SKM-1 treated with dmso at 0.1 percent for 144 hours (cell line): ENCODE measurements around the gene CLDN22.

ENCODE experiments used
- DNase-seq: peaks from one replicate; lab custom pipeline; 2025; ENCODE audit not compliant: unreplicated experiment; lab: John Stamatoyannopoulos, UW

CLDN22 gene

GRCh38 chr4:183320211-183321059 lies at the start of gene CLDN22:
TSS of gene CLDN22 (minus strand) at chr4:183320276. CDS start at chr4:183320218, 58 bp downstream.
- no peak for DNase-seq

- no peak for DNase-seq
Measured at GRCh38 chr4:183369073-183369472, 49.0 kb upstream of the CLDN22 start.

GRCh38 chr4:183366206-183366835 lies 46.2 kb upstream of the CLDN22 start:
- DNase-seq = no peak

- DNase-seq = no peak
Measured at GRCh38 chr4:183364025-183364424, 43.9 kb upstream of the CLDN22 start.

- DNase-seq = no peak
Measured at GRCh38 chr4:183362916-183363542, 43.0 kb upstream of the CLDN22 start.

- DNase-seq = no peak
Measured at GRCh38 chr4:183362036-183362435, 42.0 kb upstream of the CLDN22 start.

GRCh38 chr4:183360161-183360919 lies 40.3 kb upstream of the CLDN22 start:
- no peak for DNase-seq

- no peak for DNase-seq
Measured at GRCh38 chr4:183358215-183358755, 38.2 kb upstream of the CLDN22 start.

- DNase-seq = no peak
Measured at GRCh38 chr4:183356931-183357675, 37.0 kb upstream of the CLDN22 start.

- no peak for DNase-seq
Measured at GRCh38 chr4:183356173-183356830, 36.2 kb upstream of the CLDN22 start.

GRCh38 chr4:183355405-183355804 lies 35.3 kb upstream of the CLDN22 start:
- no peak for DNase-seq

- DNase-seq = no peak
Measured at GRCh38 chr4:183354219-183354618, 34.1 kb upstream of the CLDN22 start.

GRCh38 chr4:183353557-183353956 lies 33.5 kb upstream of the CLDN22 start:
- no peak for DNase-seq

- DNase-seq = no peak
Measured at GRCh38 chr4:183352546-183352945, 32.5 kb upstream of the CLDN22 start.

- no peak for DNase-seq
Measured at GRCh38 chr4:183350317-183351071, 30.4 kb upstream of the CLDN22 start.

- no peak for DNase-seq
Measured at GRCh38 chr4:183349673-183350072, 29.6 kb upstream of the CLDN22 start.

- no peak for DNase-seq
Measured at GRCh38 chr4:183348706-183349659, 28.9 kb upstream of the CLDN22 start.

- no peak for DNase-seq
Measured at GRCh38 chr4:183348136-183348535, 28.1 kb upstream of the CLDN22 start.
